Adrenal gland (tissue), 12 donors: ENCODE measurements around the gene KIF5C. TPM values are rescaled to one million over a fixed set of nuclear protein-coding genes. Genes with fewer than 3 reads are reported as not detected.

Source experiments
- DNase-seq, 7 donors: peaks; one replicate each; pipeline ENCODE4 v3.0.0-alpha.2; 2019 to 2020
- H3K27ac ChIP-seq, 5 donors: fragments of 200-600 bp; sonication (generic) in 4 of 5; 1 replicate in 3 of 5; 2 replicates in 2 of 5; pipeline versions ENCODE4 v1.5.1 to v1.8.0; 2016 to 2020; ENCODE audit warnings: mild to moderate bottlenecking in 1 of 5
- H3K27me3 ChIP-seq: fragments of 200-600 bp; 2 replicates; pipeline ENCODE4 v1.8.0; 2021
- H3K36me3 ChIP-seq, 2 donors: fragments of 200-600 bp; replicated peaks in 1 of 2; 1 replicate in 1 of 2; 2 replicates in 1 of 2; pipeline versions ENCODE4 v1.5.1 to v1.8.0; 2018 to 2022
- H3K4me1 ChIP-seq, 2 donors: fragments of 200-600 bp; replicated peaks in 1 of 2; 1 replicate in 1 of 2; 2 replicates in 1 of 2; pipeline versions ENCODE4 v1.5.1 to v1.8.0; 2018 to 2021
- H3K4me3 ChIP-seq, 4 donors: fragments of 200-600 bp; sonication (generic) in 3 of 4; one replicate each; pipeline ENCODE4 v1.5.1; 2016 to 2018
- H3K9me3 ChIP-seq, 3 donors: fragments of 200-600 bp; sonication (generic) in 1 of 3; replicated peaks in 1 of 3; 1 replicate in 2 of 3; 2 replicates in 1 of 3; pipeline versions ENCODE4 v1.5.1 to v1.8.0; 2016 to 2021
- POLR2A ChIP-seq, 2 donors: fragments of 450-650 bp; IDR thresholded peaks; one replicate each; pipeline ENCODE4 v1.6.1; 2017; ENCODE audit warnings: antibody characterized with exemption in 2 of 2, mild to moderate bottlenecking in 2 of 2, moderate library complexity in 1 of 2
- WGBS, 4 donors: extraction: QIAGEN DNeasy Blood & Tissue Kit in 2 of 4; methylation state at CpG; one replicate each; pipeline versions ENCODE4 v1.1.5 to v1.1.7; 2013 to 2017; 5-methylcytosine and 5-hydroxymethylcytosine counted together
- intact Hi-C, 2 donors: fragments of 100-400 bp; cut with DNase I; formaldehyde crosslinking; loops; one replicate each; pipeline versions ENCODE4 v1.14.1 to v1.15.0; 2022 to 2023
- polyA plus RNA-seq, 3 donors: library from polyadenylated mRNA; stranded (reverse); fragments of 200-250 nt in 2 of 3; fragments of 350-450 nt in 1 of 3; fragmentation: Illumina TruSeq in 1 of 3; extraction: RNeasy Lipid Tissue Mini Kit (QIAGEN cat#74804) in 1 of 3; gene quantifications; one replicate each; pipeline ENCODE4 v1.2.3, GENCODE V29; 2013 to 2014
- total RNA-seq, 9 donors: library from RNA; depleted of rRNA in 4 of 9; stranded (reverse); fragments of >200 nt in 4 of 9; fragments of 120-200 nt in 1 of 9; fragmentation: NEBNext Ultra II Directional in 1 of 9; extraction: Animal tissue kit (Norgen Biotek cat#: 25700) in 1 of 9; gene quantifications; one replicate each; pipeline versions ENCODE4 v1.1.0 to v1.2.4, GENCODE V29; 2013 to 2023
- TF ChIP-seq, protein P1 (sequence below), 6 experiments: fragments of 450-650 bp in 4 of 6; fragments of 200-600 bp in 2 of 6; sonication (generic) in 1 of 6; IDR thresholded peaks; 1 replicate in 5 of 6; 2 replicates in 1 of 6; pipeline versions ENCODE4 v1.5.1 to v1.8.0; 2016 to 2021; ENCODE audit warnings: antibody characterized with exemption in 6 of 6, mild to moderate bottlenecking in 2 of 6, moderate library complexity in 1 of 6
- donor health status: healthy with polysubstance abuse.
- donor health status: Bipolar disorder and iron deficiency.
- donor health status: DM: yes; HTN: yes; CAD: no.
- donor health status: DM: no; HTN: no; CAD: no.
- donor health status: DM: no; HTN: no; CAD: no.
- donor health status: DM: yes; HTN: yes; CAD: no.

KIF5C gene
- total and polyA plus RNA-seq, 12 donors: 9.1 to 62.1 (median 19.3) TPM

DNA sequence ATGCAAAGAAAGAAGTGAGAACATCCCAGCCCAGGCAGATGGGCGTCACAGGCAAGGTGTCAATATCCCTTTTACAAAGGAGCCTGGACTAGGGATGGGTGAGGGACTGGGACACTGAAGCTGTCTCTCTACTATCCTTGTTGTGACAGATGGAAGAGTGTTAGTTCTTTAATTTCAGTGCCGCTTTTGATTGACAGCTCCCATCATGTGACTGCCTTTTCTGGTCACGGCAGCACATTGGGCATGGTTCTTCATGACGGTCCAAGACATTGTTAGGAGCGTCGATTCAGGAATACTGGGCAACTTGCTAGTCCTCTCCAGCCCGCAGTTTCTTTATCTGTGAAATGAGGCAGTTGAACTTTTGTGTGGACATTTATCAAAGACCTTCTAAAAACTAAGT is 42.4 kb upstream of the KIF5C start:
- TF ChIP-seq POLR2A (IDR thresholded peaks at IDR 0.05): no peak
- TF ChIP-seq, protein P1, sequence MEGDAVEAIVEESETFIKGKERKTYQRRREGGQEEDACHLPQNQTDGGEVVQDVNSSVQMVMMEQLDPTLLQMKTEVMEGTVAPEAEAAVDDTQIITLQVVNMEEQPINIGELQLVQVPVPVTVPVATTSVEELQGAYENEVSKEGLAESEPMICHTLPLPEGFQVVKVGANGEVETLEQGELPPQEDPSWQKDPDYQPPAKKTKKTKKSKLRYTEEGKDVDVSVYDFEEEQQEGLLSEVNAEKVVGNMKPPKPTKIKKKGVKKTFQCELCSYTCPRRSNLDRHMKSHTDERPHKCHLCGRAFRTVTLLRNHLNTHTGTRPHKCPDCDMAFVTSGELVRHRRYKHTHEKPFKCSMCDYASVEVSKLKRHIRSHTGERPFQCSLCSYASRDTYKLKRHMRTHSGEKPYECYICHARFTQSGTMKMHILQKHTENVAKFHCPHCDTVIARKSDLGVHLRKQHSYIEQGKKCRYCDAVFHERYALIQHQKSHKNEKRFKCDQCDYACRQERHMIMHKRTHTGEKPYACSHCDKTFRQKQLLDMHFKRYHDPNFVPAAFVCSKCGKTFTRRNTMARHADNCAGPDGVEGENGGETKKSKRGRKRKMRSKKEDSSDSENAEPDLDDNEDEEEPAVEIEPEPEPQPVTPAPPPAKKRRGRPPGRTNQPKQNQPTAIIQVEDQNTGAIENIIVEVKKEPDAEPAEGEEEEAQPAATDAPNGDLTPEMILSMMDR (IDR thresholded peaks at IDR 0.05): no peak
- Histone ChIP-seq H3K27ac (no peak overlapping the region), H3K27me3 (no peaks in the 10 kb centered on the region), H3K4me1 (peaks cover 0 to 6% of the 10 kb centered on the region in 2 donors), H3K36me3 (no peaks in the 10 kb centered on the region), H3K4me3 (no peak overlapping the region), H3K9me3 (no peaks in the 10 kb centered on the region)
- 89 to 97% (median 93%) methylated on average over 7 of the region's 7 CpGs for WGBS, 4 donors
- no peak for DNase-seq
- intact Hi-C loops: no loop called here

DNA sequence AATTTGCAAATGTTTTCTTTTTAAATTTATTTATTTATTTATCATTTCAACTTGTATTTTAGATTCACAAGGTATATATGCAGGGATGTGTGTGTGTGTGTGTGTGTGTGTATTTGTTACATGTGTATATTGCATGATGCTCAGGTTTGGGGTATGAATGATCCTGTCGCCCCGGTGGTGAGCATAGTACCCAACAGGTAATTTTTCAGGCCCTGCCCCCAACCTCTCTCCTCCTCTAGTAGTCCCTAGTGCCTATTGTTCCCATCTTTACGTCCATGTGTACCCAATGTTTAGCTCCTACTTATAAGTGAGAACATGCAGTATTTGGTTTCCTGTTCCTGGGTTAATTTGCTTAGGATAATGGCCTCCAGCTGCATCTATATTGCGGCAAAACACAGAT is 33.0 kb upstream of the KIF5C start:
- no peak for DNase-seq
- Histone ChIP-seq H3K36me3 (no peaks in the 10 kb centered on the region), H3K27me3 (no peaks in the 10 kb centered on the region), H3K9me3 (no peaks in the 10 kb centered on the region), H3K4me3 (no peak overlapping the region), H3K4me1 (no peaks in the 10 kb centered on the region), H3K27ac (no peak overlapping the region)
- TF ChIP-seq POLR2A (IDR thresholded peaks at IDR 0.05): no peak
- TF ChIP-seq, protein P1 (IDR thresholded peaks at IDR 0.05): no peak
- intact Hi-C loops: no loop called here
- WGBS, 4 donors: 70 to 86% (median 78%) methylated on average over 3 to 4 of the region's 4 CpGs

DNA sequence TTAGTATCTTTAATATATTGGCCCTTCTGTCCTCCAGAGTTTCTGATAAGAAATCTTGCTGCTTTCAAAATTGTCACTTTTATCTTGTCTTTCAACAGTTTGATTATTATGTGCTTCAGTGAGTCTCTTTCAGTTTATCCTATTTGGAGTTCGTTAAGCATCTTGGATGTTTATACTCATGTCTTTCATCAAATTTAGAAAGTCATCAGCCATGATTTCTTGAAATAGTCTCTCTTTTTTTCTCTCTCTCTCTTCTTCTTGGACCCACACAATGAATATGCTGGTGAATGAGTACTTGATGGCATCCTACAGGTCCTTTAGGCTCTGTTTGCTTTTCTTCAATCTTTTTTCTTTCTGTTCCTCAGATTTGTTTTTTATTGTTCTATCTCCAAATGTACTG is 26.9 kb upstream of the KIF5C start:
- Histone ChIP-seq H3K27me3 (no peaks in the 10 kb centered on the region), H3K27ac (no peak overlapping the region), H3K4me1 (no peaks in the 10 kb centered on the region), H3K36me3 (no peaks in the 10 kb centered on the region), H3K4me3 (no peak overlapping the region), H3K9me3 (no peaks in the 10 kb centered on the region)
- no peak for TF ChIP-seq POLR2A (IDR thresholded peaks at IDR 0.05)
- TF ChIP-seq, protein P1 (IDR thresholded peaks at IDR 0.05): no peak
- intact Hi-C loops: no loop called here
- WGBS, 4 donors: 69 to 92% (median 83%) methylated on average over 1 of the region's 1 CpG
- DNase-seq: no peak

DNA sequence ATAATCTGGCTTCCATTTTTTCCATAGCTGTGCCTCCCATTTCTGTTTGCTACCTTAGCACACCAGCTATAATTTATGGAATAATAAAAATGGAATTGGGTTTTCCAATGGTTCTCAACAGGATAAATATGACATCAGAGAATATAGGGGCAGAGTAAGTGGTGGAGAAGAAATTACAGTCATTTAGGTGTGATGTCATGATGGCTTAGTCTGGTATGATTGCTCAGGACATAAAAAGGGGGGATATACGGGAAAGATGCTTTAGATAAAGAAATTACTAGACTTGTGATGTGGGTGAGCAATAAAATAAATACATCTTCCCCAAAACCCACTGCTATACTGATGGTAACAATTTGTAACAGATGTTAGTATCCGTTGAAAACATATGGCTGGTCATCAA is 21.6 kb upstream of the KIF5C start:
- TF ChIP-seq POLR2A (IDR thresholded peaks at IDR 0.05): no peak
- TF ChIP-seq, protein P1 (IDR thresholded peaks at IDR 0.05): no peak
- no peak for DNase-seq
- H3K4me3 ChIP-seq: no peak overlapping the region
- no peak overlapping the region for H3K27ac ChIP-seq
- no peaks in the 10 kb centered on the region for H3K9me3 ChIP-seq
- H3K36me3 ChIP-seq: no peaks in the 10 kb centered on the region
- H3K4me1 ChIP-seq: no peaks in the 10 kb centered on the region
- WGBS, 4 donors: 62 to 88% (median 72%) methylated on average over 2 of the region's 2 CpGs
- intact Hi-C loops: no loop called here
- no peaks in the 10 kb centered on the region for H3K27me3 ChIP-seq
